Fibroblast of skin of right quadriceps (primary cell): ENCODE measurements around the gene MATN3.
"Not testable (repeated sequence)": the region's sequence is repeated elsewhere in the genome, so short reads cannot be mapped to it uniquely, and the experiment has no call there.

Source experiments
- DNase-seq: peaks from one replicate; pipeline ENCODE4 v3.0.0-alpha.2; 2013

MATN3 gene

GRCh38 chr2:20012282-20013125 lies at the start of gene MATN3:
MATN3 (minus strand) TSS chr2:20012668; CDS start chr2:20012631, 37 bp downstream.
- DNase-seq: peak; percentile 12

- no peak for DNase-seq
Observed at GRCh38 chr2:20061940-20062339, 49.5 kb upstream of the MATN3 start.

- peak; percentile 63 for DNase-seq
Observed at GRCh38 chr2:20061476-20061875, 49.0 kb upstream of the MATN3 start.

- DNase-seq: no peak
Observed at GRCh38 chr2:20060106-20060505, 47.6 kb upstream of the MATN3 start.

GRCh38 chr2:20057268-20057667 lies 44.8 kb upstream of the MATN3 start:
- DNase-seq: no peak

GRCh38 chr2:20054931-20055330 lies 42.5 kb upstream of the MATN3 start:
- no peak for DNase-seq

GRCh38 chr2:20054119-20054518 lies 41.7 kb upstream of the MATN3 start:
- DNase-seq: no peak

- DNase-seq: peak; percentile 77
Observed at GRCh38 chr2:20052861-20053281, 40.4 kb upstream of the MATN3 start.

GRCh38 chr2:20052229-20052851 lies 39.9 kb upstream of the MATN3 start:
- DNase-seq: peak; percentile 39

- peak; percentile 100 for DNase-seq
Observed at GRCh38 chr2:20051532-20052228, 39.2 kb upstream of the MATN3 start, which contains the start of gene LAPTM4A. LAPTM4A (minus strand) TSS chr2:20051628; CDS start chr2:20051520, 108 bp downstream.

- DNase-seq: peak; percentile 64
Observed at GRCh38 chr2:20050646-20051531, 38.4 kb upstream of the MATN3 start.

- peak; percentile 76 for DNase-seq
Observed at GRCh38 chr2:20050104-20050645, 37.7 kb upstream of the MATN3 start.

GRCh38 chr2:20049637-20050036 lies 37.2 kb upstream of the MATN3 start:
- DNase-seq: no peak

- DNase-seq: no peak
Observed at GRCh38 chr2:20048488-20049448, 36.3 kb upstream of the MATN3 start.

- DNase-seq: not testable (repeated sequence)
Observed at GRCh38 chr2:20045712-20046292, 33.3 kb upstream of the MATN3 start.

- DNase-seq: no peak
Observed at GRCh38 chr2:20044778-20045177, 32.3 kb upstream of the MATN3 start.

GRCh38 chr2:20042531-20042930 lies 30.1 kb upstream of the MATN3 start:
- DNase-seq: no peak

- DNase-seq: peak; percentile 24
Observed at GRCh38 chr2:20040489-20041172, 28.2 kb upstream of the MATN3 start.

- no peak for DNase-seq
Observed at GRCh38 chr2:20037660-20038059, 25.2 kb upstream of the MATN3 start.
